ENCODE data around the gene RBX1.

Gene RBX1

GRCh38 chr22:40958299-40958698 lies 7.1 kb downstream of the RBX1 start:
- Histone ChIP-seq H3K4me1 (ENCODE audit: insufficient read depth, low read length, poor library complexity, severe bottlenecking) (peaks cover 7% of the 10 kb centered on the region), H2AFZ (ENCODE audit: low read length) (no peak overlapping the region), H3K36me3 (ENCODE audit: insufficient read depth, low read length) (peaks cover 8% of the 10 kb centered on the region; the same call in 1 of the 2 replicates), H3K4me2 (ENCODE audit: low read depth, low read length, poor library complexity, severe bottlenecking) (no peak overlapping the region), H4K20me1 (ENCODE audit: insufficient read depth, low read length, poor library complexity, severe bottlenecking) (peaks cover 17% of the 10 kb centered on the region), H3K4me3 (ENCODE audit: low read length, poor library complexity, severe bottlenecking) (no peak overlapping the region), H3K9me2 (replicated peaks; ENCODE audit: low read depth, low read length) (no peaks in the 10 kb centered on the region), H3F3A (ENCODE audit: low read depth) (no peaks in the 10 kb centered on the region), H3K79me2 (ENCODE audit: insufficient read depth, low read length) (peaks cover 64% of the 10 kb centered on the region), H3K9ac (ENCODE audit: low read depth, low read length, poor library complexity, severe bottlenecking) (no peak overlapping the region), H3K27me3 (ENCODE audit: insufficient read depth, low read length, poor library complexity, severe bottlenecking) (no peaks in the 10 kb centered on the region), H3K9me3 (ENCODE audit: insufficient read depth, low read depth, low read length) (no peaks in the 10 kb centered on the region)
- TF ChIP-seq CTCF (conservative IDR thresholded peaks at IDR 0.05; ENCODE audit: low read length) (no peak), EZH2phosphoT487 (IDR thresholded peaks at IDR 0.05; ENCODE audit: borderline replicate concordance) (no peak)

GRCh38 chr22:40960145-40960544 lies 9.0 kb downstream of the RBX1 start:
- peaks cover 24% of the 10 kb centered on the region; the same call in 1 of the 2 replicates for H3K36me3 ChIP-seq (ENCODE audit: insufficient read depth, low read length)
- peaks cover 10% of the 10 kb centered on the region for H4K20me1 ChIP-seq (ENCODE audit: insufficient read depth, low read length, poor library complexity, severe bottlenecking)
- TF ChIP-seq EZH2phosphoT487 (IDR thresholded peaks at IDR 0.05; ENCODE audit: borderline replicate concordance), result no peak
- TF ChIP-seq CTCF (conservative IDR thresholded peaks at IDR 0.05; ENCODE audit: low read length), result no peak
- H3K27me3 ChIP-seq (ENCODE audit: insufficient read depth, low read length, poor library complexity, severe bottlenecking), result no peaks in the 10 kb centered on the region
- H3K4me3 ChIP-seq (ENCODE audit: low read length, poor library complexity, severe bottlenecking), result no peak overlapping the region
- H3K79me2 ChIP-seq (ENCODE audit: insufficient read depth, low read length), result peaks cover 46% of the 10 kb centered on the region
- no peak overlapping the region for H3K4me2 ChIP-seq (ENCODE audit: low read depth, low read length, poor library complexity, severe bottlenecking)
- H3K9ac ChIP-seq (ENCODE audit: low read depth, low read length, poor library complexity, severe bottlenecking), result no peak overlapping the region
- no peaks in the 10 kb centered on the region for H3F3A ChIP-seq (ENCODE audit: low read depth)
- no peak overlapping the region for H2AFZ ChIP-seq (ENCODE audit: low read length)
- H3K4me1 ChIP-seq (ENCODE audit: insufficient read depth, low read length, poor library complexity, severe bottlenecking), result no peaks in the 10 kb centered on the region
- no peaks in the 10 kb centered on the region for H3K9me2 ChIP-seq (replicated peaks; ENCODE audit: low read depth, low read length)
- H3K9me3 ChIP-seq (ENCODE audit: insufficient read depth, low read depth, low read length), result no peaks in the 10 kb centered on the region

- no peaks in the 10 kb centered on the region for H4K20me1 ChIP-seq (ENCODE audit: insufficient read depth, low read length, poor library complexity, severe bottlenecking)
- H3K9ac ChIP-seq (ENCODE audit: low read depth, low read length, poor library complexity, severe bottlenecking), result no peak overlapping the region
- H3K36me3 ChIP-seq (ENCODE audit: insufficient read depth, low read length), result peaks cover 65% of the 10 kb centered on the region; the same call in 1 of the 2 replicates
- H3K4me2 ChIP-seq (ENCODE audit: low read depth, low read length, poor library complexity, severe bottlenecking), result peak overlapping the region; percentile 2
- peaks cover 5% of the 10 kb centered on the region; the same call in 1 of the 2 replicates for H3K79me2 ChIP-seq (ENCODE audit: insufficient read depth, low read length)
- TF ChIP-seq EZH2phosphoT487 (IDR thresholded peaks at IDR 0.05; ENCODE audit: borderline replicate concordance) (no peak), CTCF (conservative IDR thresholded peaks at IDR 0.05; ENCODE audit: low read length) (no peak)
- no peaks in the 10 kb centered on the region for H3K4me1 ChIP-seq (ENCODE audit: insufficient read depth, low read length, poor library complexity, severe bottlenecking)
- no peaks in the 10 kb centered on the region for H3K9me2 ChIP-seq (replicated peaks; ENCODE audit: low read depth, low read length)
- H2AFZ ChIP-seq (ENCODE audit: low read length), result no peak overlapping the region
- H3K9me3 ChIP-seq (ENCODE audit: insufficient read depth, low read depth, low read length), result no peaks in the 10 kb centered on the region
- H3K27me3 ChIP-seq (ENCODE audit: insufficient read depth, low read length, poor library complexity, severe bottlenecking), result no peaks in the 10 kb centered on the region
- H3F3A ChIP-seq (ENCODE audit: low read depth), result no peaks in the 10 kb centered on the region
- H3K4me3 ChIP-seq (ENCODE audit: low read length, poor library complexity, severe bottlenecking), result no peak overlapping the region
These were observed 15.0 kb downstream of the RBX1 start for GRCh38 chr22:40965936-40966725.
